B cell (primary cell): ENCODE data around the gene RPL32. TPM values are rescaled to one million over a fixed set of nuclear protein-coding genes. Genes with fewer than 3 reads are reported as not detected.

ENCODE experiments used
- ATAC-seq: fragments of 200-7000 bp; cut with Tn5 transposase; one replicate; pipeline ENCODE4 v1.10.0; 2021; ENCODE audit warnings: low read depth, mild to moderate bottlenecking, moderate number of reproducible peaks, moderate library complexity
- CTCF ChIA-PET: fragments of 350-600 bp; sonication (Branson Sonifier 250); formaldehyde crosslinking; loops from one replicate; lab custom pipeline; 2021; ENCODE audit warnings: antibody characterized with exemption, inconsistent platforms; lab: Charles Lee
- POLR2A ChIA-PET: fragments of 350-600 bp; sonication (Branson Sonifier 250); formaldehyde crosslinking; loops from one replicate; lab custom pipeline; 2021; ENCODE audit warnings: antibody characterized with exemption; lab: Charles Lee
- DNase-seq: peaks from one replicate; pipeline ENCODE4 v3.0.0; 2013
- H2AFZ ChIP-seq: 2 replicates; pipeline ENCODE4 v1.6.1; 2012; ENCODE audit warnings: mild to moderate bottlenecking, low read depth, low read length; ENCODE audit not compliant: insufficient read depth, poor library complexity, severe bottlenecking
- H3K27ac ChIP-seq, 2 donors: 1 replicate in 1 of 2; 2 replicates in 1 of 2; pipeline ENCODE4 v1.5.1; 2012 to 2013; ENCODE audit warnings: low read length in 2 of 2, mild to moderate bottlenecking in 2 of 2, moderate library complexity in 1 of 2
- H3K27me3 ChIP-seq, 4 experiments: fragments of 200-600 bp in 1 of 4; sonication (generic) in 1 of 4; replicated peaks in 1 of 4; 1 replicate in 2 of 4; 2 replicates in 2 of 4; pipeline versions ENCODE4 v1.6.1 to v1.7.0; 2013 to 2016; ENCODE audit warnings: low read length in 3 of 4, mild to moderate bottlenecking in 2 of 4, mixed read lengths in 1 of 4, moderate library complexity in 1 of 4; ENCODE audit not compliant: insufficient read depth in 4 of 4, control insufficient read depth in 3 of 4; ENCODE audit errors: control extremely low read depth in 1 of 4
- H3K36me3 ChIP-seq, 2 experiments: replicated peaks in 1 of 2; 1 replicate in 1 of 2; 2 replicates in 1 of 2; pipeline versions ENCODE4 v1.6.1 to v1.7.1; 2013; ENCODE audit warnings: low read length in 1 of 2; ENCODE audit not compliant: insufficient read depth in 2 of 2, control insufficient read depth in 1 of 2; ENCODE audit errors: control extremely low read depth in 1 of 2, extremely low read depth in 1 of 2
- H3K4me1 ChIP-seq, 2 donors: fragments of 200-600 bp in 1 of 2; sonication (generic) in 1 of 2; 1 replicate in 1 of 2; 2 replicates in 1 of 2; pipeline versions ENCODE4 v1.5.1 to v1.6.1; 2013 to 2017; ENCODE audit warnings: low read length in 2 of 2; ENCODE audit not compliant: control insufficient read depth in 2 of 2, insufficient read depth in 2 of 2
- H3K4me2 ChIP-seq: replicated peaks from 2 replicates; pipeline ENCODE3; 2012; ENCODE audit warnings: mild to moderate bottlenecking, low read depth, low read length; ENCODE audit not compliant: poor library complexity, severe bottlenecking
- H3K4me3 ChIP-seq, 5 experiments: fragments of 200-600 bp in 1 of 5; sonication (generic) in 1 of 5; 1 replicate in 3 of 5; 2 replicates in 2 of 5; pipeline versions ENCODE4 v1.5.1 to v1.7.0; 2011 to 2016; ENCODE audit warnings: low read length in 4 of 5, mild to moderate bottlenecking in 4 of 5, low read depth in 2 of 5, control low read depth in 1 of 5, moderate library complexity in 1 of 5; ENCODE audit not compliant: insufficient read depth in 1 of 5; ENCODE audit errors: control extremely low read depth in 1 of 5, extremely low read depth in 1 of 5
- H3K79me2 ChIP-seq: fragments of 200-600 bp; sonication (generic); one replicate; pipeline ENCODE4 v1.6.0; 2016; ENCODE audit warnings: low read length; ENCODE audit not compliant: control insufficient read depth, insufficient read depth
- H3K9ac ChIP-seq: fragments of 200-600 bp; sonication (generic); 2 replicates; pipeline ENCODE4 v1.6.1; 2017; ENCODE audit warnings: mild to moderate bottlenecking, low read length, moderate library complexity
- H3K9me3 ChIP-seq, 3 donors: one replicate each; pipeline versions ENCODE4 v1.6.1 to v1.7.1; 2013; ENCODE audit warnings: low read length in 2 of 3; ENCODE audit not compliant: control insufficient read depth in 2 of 3, insufficient read depth in 1 of 3; ENCODE audit errors: control extremely low read depth in 1 of 3
- H4K20me1 ChIP-seq: 2 replicates; pipeline ENCODE4 v1.6.0; 2012; ENCODE audit warnings: mild to moderate bottlenecking, low read length; ENCODE audit not compliant: insufficient read depth, control insufficient read depth, poor library complexity, severe bottlenecking
- H3K27ac Mint-ChIP-seq: one replicate; pipeline ENCODE4 v1.8.0; 2021; ENCODE audit warnings: mixed read lengths
- H3K27me3 Mint-ChIP-seq: one replicate; pipeline ENCODE4 v1.8.0; 2021; ENCODE audit warnings: mixed read lengths
- H3K4me1 Mint-ChIP-seq: one replicate; pipeline ENCODE4 v1.8.0; 2021; ENCODE audit warnings: mixed read lengths
- H3K4me3 Mint-ChIP-seq: one replicate; pipeline ENCODE4 v1.8.0; 2021; ENCODE audit warnings: mixed read lengths
- H3K9me3 Mint-ChIP-seq: one replicate; pipeline ENCODE4 v1.8.0; 2022; ENCODE audit warnings: mixed read lengths; ENCODE audit not compliant: insufficient read depth
- EZH2 ChIP-seq: IDR thresholded peaks from 2 replicates; pipeline ENCODE4 v1.6.1; 2012; ENCODE audit warnings: borderline replicate concordance, low read depth, mild to moderate bottlenecking, moderate library complexity, low read length; ENCODE audit not compliant: insufficient read depth, poor library complexity, severe bottlenecking
- WGBS: methylation state at CpG from one replicate; pipeline ENCODE4 v1.1.5; 2013; ENCODE audit warnings: missing lambda C conversion rate; ENCODE audit not compliant: insufficient coverage; 5-methylcytosine and 5-hydroxymethylcytosine counted together
- intact Hi-C: fragments of 100-400 bp; cut with micrococcal nuclease; formaldehyde crosslinking; loops from one replicate; pipeline ENCODE4 v1.10.0; 2022
- polyA plus RNA-seq: library from polyadenylated mRNA; depleted of rRNA; stranded (reverse); fragments of >200 nt; gene quantifications from 2 replicates; pipeline ENCODE4 v1.2.3, GENCODE V29; 2012
- total RNA-seq, 2 donors: library from RNA; stranded (reverse); fragments of 120-200 nt in 1 of 2; gene quantifications; 1 replicate in 1 of 2; 2 replicates in 1 of 2; pipeline versions ENCODE4 v1.2.3 to v1.2.4, GENCODE V29; 2013 to 2022
- TF ChIP-seq, protein P1 (sequence below): fragments of 200-600 bp; IDR thresholded peaks from one replicate; pipeline ENCODE4 v1.8.0; 2022; ENCODE audit warnings: antibody characterized with exemption, mild to moderate bottlenecking

Gene RPL32
- total and polyA plus RNA-seq, 2 donors (not counting 1 experiment from before 2014, with no cell fraction given), result 2,160 to 2,756 TPM

DNA sequence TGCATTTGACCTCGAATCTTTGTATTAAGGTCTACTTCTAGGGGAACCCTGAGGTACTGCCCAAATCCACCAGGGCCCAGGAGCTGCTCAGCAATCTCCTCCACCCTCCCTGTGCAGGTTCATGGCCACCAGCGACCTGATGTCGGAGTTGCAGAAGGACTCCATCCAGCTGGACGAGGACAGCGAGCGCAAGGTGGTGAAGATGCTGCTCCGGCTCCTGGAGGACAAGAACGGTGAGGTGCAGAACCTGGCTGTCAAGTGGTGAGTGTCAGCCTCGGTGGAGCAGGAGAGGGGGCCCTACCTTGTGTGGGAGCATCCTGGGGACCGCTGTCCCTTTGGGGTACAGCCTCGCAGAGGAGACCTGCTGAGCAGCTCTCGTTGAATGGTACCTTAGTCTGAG lies 38.0 kb downstream of the RPL32 start:
- no peaks in the 10 kb centered on the region for H3K9me3 Mint-ChIP-seq
- Histone ChIP-seq H3K9ac (no peak overlapping the region), H3K27ac (no peak overlapping the region), H3K4me1 (peaks cover 0 to 2% of the 10 kb centered on the region in 2 donors), H3K79me2 (no peaks in the 10 kb centered on the region), H4K20me1 (no peaks in the 10 kb centered on the region), H3K4me3 (no peak overlapping the region), H3K36me3 (no peaks in the 10 kb centered on the region), H3K27me3 (no peaks in the 10 kb centered on the region), H3K9me3 (peaks cover 0 to 3% (median 0%) of the 10 kb centered on the region in 3 donors), H3K4me2 (no peak overlapping the region), H2AFZ (no peak overlapping the region)
- H3K27me3 Mint-ChIP-seq, result peaks cover 3% of the 10 kb centered on the region
- H3K27ac Mint-ChIP-seq, result no peak overlapping the region
- TF ChIP-seq, protein P1, sequence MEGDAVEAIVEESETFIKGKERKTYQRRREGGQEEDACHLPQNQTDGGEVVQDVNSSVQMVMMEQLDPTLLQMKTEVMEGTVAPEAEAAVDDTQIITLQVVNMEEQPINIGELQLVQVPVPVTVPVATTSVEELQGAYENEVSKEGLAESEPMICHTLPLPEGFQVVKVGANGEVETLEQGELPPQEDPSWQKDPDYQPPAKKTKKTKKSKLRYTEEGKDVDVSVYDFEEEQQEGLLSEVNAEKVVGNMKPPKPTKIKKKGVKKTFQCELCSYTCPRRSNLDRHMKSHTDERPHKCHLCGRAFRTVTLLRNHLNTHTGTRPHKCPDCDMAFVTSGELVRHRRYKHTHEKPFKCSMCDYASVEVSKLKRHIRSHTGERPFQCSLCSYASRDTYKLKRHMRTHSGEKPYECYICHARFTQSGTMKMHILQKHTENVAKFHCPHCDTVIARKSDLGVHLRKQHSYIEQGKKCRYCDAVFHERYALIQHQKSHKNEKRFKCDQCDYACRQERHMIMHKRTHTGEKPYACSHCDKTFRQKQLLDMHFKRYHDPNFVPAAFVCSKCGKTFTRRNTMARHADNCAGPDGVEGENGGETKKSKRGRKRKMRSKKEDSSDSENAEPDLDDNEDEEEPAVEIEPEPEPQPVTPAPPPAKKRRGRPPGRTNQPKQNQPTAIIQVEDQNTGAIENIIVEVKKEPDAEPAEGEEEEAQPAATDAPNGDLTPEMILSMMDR, result no peak
- TF ChIP-seq EZH2, result no peak
- WGBS, result 98% methylated on average over 12 of the region's 12 CpGs
- ATAC-seq, result no peak
- CTCF ChIA-PET, result interaction anchor here (1.4 kb wide), 1 partner anchor 38 kb away, joined by 3 read pairs; the partner anchor contains the start of gene RPL32
- DNase-seq, result no peak
- intact Hi-C loops, result no loop called here
- POLR2A ChIA-PET, result no interaction called here
- peaks cover 1% of the 10 kb centered on the region for H3K4me1 Mint-ChIP-seq
- H3K4me3 Mint-ChIP-seq, result no peak overlapping the region

DNA sequence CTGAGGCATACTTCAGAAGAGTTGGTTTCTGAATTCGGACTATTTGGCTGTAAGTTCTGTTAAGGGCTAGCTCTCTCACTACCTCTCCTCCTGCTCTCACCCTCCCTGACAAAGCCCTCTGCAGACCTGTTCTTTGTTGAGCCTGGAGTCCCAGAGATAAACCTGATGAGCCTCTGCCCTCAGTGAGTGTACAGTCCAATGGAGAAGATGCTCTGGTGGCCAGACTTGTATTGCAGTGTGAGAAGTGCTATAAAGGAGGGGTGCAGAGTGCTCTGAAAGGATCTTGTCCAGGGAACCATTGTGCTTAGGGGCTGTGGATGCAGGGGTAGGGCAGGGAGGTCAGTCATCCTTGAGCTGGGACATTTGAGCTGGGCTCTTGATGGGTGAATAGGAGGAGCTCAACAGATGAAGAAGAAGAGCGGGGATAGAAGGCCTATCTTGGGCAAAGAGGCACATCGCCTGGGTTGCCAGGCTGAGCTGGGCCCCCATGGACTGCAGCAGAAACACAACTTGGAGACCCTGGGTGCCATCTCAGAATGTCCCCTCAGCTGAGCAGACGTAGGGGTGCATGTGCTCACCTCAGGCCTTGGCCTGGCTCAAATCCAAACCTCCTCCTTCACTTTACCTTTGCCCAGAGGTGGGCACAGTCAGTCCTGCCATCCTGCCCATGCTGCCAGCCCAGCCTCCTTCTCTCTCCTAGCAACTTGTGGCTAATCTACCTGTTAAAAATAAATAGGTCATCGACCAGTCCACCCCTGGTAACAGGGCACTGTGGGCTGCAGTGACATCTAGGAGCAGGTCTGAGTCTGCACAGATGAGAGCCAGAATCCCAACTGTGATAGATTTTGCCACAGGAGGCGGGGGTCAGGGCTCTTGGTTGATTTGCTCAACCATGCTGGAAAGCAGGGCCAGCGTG lies 41.6 kb downstream of the RPL32 start:
- Mint-ChIP-seq H3K4me3 (no peak overlapping the region), H3K9me3 (no peaks in the 10 kb centered on the region), H3K4me1 (peaks cover 22% of the 10 kb centered on the region), H3K27me3 (peaks cover 9% of the 10 kb centered on the region), H3K27ac (no peak overlapping the region)
- 91% methylated on average over 6 of the region's 7 CpGs for WGBS
- no peaks in the 10 kb centered on the region for H4K20me1 ChIP-seq
- no peak overlapping the region for H3K4me3 ChIP-seq
- CTCF ChIA-PET, result interaction anchor here (1.0 to 1.4 kb wide), 3 partner anchors 10 to 42 kb away, joined by 3 to 5 read pairs (median 3); partner anchors contain the start of gene RPL32
- POLR2A ChIA-PET, result no interaction called here
- no peak overlapping the region for H2AFZ ChIP-seq
- H3K4me2 ChIP-seq, result no peak overlapping the region
- DNase-seq (no peak), ATAC-seq (no peak)
- no peak overlapping the region for H3K27ac ChIP-seq
- H3K4me1 ChIP-seq, result peaks cover 15 to 26% of the 10 kb centered on the region in 2 donors
- H3K36me3 ChIP-seq, result no peaks in the 10 kb centered on the region
- H3K79me2 ChIP-seq, result no peaks in the 10 kb centered on the region
- H3K27me3 ChIP-seq, result peaks cover 0 to 14% (median 6%) of the 10 kb centered on the region in 4 experiments
- H3K9ac ChIP-seq, result no peak overlapping the region
- intact Hi-C loops, result loop anchor here (5.0 kb wide), 1 partner anchor 137 kb away; the partner anchor contains the start of gene RAF1
- TF ChIP-seq EZH2, result no peak
- TF ChIP-seq, protein P1, result no peak
- peaks cover 0 to 3% (median 0%) of the 10 kb centered on the region in 3 donors for H3K9me3 ChIP-seq
